ENCODE results near the gene MBNL1.

The MBNL1 gene

DNA sequence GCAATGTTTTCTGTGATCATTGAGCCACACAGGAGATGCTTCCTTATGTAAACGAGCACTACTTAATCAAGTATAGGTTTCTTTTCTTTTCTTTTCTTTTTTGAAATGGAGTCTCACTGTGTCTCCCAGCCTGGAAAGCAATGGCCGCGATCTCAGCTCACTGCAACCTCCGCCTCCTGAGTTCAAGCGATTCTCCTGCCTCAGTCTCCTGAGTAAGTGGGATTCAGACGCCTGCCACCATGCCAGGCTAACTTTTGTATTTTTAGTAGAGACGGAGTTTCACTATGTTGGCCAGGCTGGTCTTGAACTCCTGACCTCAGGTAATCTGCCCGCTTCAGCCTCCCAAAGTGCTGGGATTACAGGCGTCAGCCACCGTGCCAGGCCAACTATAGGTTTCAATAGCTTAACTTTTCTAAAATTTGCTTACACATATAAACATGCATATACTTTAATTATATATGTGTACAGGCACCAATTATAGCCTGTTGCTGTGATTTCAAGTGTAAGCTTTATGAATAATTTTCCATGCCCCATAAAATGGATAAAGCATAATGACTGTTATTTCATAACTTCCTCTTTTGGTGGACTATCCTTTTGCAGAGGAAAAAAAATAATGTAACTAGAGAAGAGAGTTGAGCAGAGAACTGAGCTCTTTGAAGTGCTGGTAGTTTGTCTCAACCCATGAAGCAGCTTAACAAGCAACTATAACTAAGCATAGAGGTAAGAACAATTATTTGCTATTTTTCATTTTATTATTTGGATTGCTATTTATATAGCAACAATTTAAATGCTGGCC lies 24.8 kb upstream of the MBNL1 start:
- H3K36me3 Mint-ChIP-seq (ENCODE audit: low read depth), result no peaks in the 10 kb centered on the region
- TF ChIP-seq, protein P1, sequence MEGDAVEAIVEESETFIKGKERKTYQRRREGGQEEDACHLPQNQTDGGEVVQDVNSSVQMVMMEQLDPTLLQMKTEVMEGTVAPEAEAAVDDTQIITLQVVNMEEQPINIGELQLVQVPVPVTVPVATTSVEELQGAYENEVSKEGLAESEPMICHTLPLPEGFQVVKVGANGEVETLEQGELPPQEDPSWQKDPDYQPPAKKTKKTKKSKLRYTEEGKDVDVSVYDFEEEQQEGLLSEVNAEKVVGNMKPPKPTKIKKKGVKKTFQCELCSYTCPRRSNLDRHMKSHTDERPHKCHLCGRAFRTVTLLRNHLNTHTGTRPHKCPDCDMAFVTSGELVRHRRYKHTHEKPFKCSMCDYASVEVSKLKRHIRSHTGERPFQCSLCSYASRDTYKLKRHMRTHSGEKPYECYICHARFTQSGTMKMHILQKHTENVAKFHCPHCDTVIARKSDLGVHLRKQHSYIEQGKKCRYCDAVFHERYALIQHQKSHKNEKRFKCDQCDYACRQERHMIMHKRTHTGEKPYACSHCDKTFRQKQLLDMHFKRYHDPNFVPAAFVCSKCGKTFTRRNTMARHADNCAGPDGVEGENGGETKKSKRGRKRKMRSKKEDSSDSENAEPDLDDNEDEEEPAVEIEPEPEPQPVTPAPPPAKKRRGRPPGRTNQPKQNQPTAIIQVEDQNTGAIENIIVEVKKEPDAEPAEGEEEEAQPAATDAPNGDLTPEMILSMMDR (IDR thresholded peaks at IDR 0.05), result no peak
- H3K27ac Mint-ChIP-seq, result no peak overlapping the region
- DNase-seq, result no peak
- H3K4me1 Mint-ChIP-seq, result no peaks in the 10 kb centered on the region
- no peak overlapping the region for H3K4me3 Mint-ChIP-seq
- H3K9me3 Mint-ChIP-seq, result no peaks in the 10 kb centered on the region
- H3K27me3 Mint-ChIP-seq (ENCODE audit: low read depth, poor library complexity), result peaks cover 3% of the 10 kb centered on the region

DNA sequence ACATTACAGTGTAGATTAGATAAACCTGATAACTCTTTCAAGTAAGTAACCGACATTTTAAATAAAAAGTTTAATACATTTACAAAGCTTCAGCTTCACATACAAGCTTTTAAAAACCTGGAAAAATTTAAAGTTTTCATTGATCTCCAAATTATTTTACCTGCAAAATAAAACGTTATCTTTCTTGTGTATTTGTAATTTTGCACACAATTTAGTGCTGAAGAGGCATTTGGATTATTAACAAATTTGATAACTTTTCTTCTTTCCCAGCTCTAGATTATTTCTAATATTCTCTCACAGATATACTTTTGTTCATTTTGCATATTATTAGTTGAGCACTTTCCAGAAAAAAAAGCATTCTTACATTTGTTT lies 24.2 kb upstream of the MBNL1 start:
- Mint-ChIP-seq H3K27me3 (ENCODE audit: low read depth, poor library complexity) (peaks cover 3% of the 10 kb centered on the region), H3K4me1 (no peaks in the 10 kb centered on the region), H3K9me3 (no peaks in the 10 kb centered on the region), H3K4me3 (no peak overlapping the region), H3K27ac (no peak overlapping the region), H3K36me3 (ENCODE audit: low read depth) (no peaks in the 10 kb centered on the region)
- DNase-seq, result no peak
- TF ChIP-seq, protein P1 (IDR thresholded peaks at IDR 0.05), result no peak

DNA sequence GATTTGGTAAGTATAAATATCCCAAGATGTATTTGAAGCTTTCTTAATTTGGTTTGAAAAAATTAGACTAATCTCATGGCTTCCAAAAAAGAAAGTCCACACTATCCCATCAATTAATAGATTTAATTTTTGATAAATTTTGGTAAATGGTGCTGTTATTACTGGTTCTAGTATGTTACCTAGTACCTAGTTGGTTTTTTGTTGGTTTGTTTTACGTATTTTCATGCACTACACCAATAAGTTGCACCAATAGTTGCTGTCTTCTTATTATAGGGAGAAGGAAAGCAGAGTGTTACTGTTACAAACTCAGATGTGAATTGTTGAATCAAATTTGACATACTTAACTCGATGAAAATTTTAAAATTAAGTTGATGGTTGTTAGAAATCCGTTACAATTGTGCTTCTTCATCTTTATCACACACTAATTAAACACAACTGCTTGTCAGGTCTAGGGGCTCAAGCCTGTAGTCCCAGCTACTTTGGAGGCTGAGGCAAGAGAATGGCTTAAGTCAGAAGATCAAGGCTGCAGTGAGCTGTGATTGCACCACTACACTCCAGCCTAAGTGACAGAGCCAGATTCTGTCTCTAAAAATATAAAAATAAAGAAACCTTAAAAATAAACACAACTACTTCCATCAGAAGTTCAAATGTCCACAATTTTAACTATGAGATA lies 23.1 kb upstream of the MBNL1 start:
- Mint-ChIP-seq H3K27me3 (ENCODE audit: low read depth, poor library complexity) (peaks cover 3% of the 10 kb centered on the region), H3K36me3 (ENCODE audit: low read depth) (no peaks in the 10 kb centered on the region), H3K4me3 (no peak overlapping the region), H3K27ac (no peak overlapping the region), H3K4me1 (no peaks in the 10 kb centered on the region), H3K9me3 (no peaks in the 10 kb centered on the region)
- TF ChIP-seq, protein P1 (IDR thresholded peaks at IDR 0.05), result no peak
- no peak for DNase-seq

DNA sequence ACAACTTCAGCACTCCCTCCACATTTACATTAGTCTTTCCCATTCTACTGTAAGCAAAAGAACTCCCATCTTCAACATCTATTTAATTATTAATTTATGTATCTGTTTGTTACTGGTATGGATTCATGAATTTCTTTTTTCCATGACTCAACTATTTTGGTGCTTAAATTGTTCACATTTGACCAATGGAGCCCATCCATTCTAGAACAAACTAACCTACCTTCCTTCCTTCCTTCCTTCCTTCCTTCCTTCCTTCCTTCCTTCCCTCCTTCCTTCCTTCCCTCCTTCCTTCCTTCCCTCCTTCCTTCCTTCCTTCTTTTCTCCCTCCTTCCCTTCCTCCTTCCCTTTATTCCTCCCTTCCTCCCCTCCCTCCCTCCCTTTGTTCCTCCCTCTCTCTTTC lies 16.8 kb upstream of the MBNL1 start:
- H3K27ac Mint-ChIP-seq, result no peak overlapping the region
- H3K9me3 Mint-ChIP-seq, result no peaks in the 10 kb centered on the region
- peaks cover 52% of the 10 kb centered on the region for H3K27me3 Mint-ChIP-seq (ENCODE audit: low read depth, poor library complexity)
- H3K4me3 Mint-ChIP-seq, result no peak overlapping the region
- no peaks in the 10 kb centered on the region for H3K36me3 Mint-ChIP-seq (ENCODE audit: low read depth)
- H3K4me1 Mint-ChIP-seq, result no peaks in the 10 kb centered on the region
- DNase-seq, result no peak
- TF ChIP-seq, protein P1 (IDR thresholded peaks at IDR 0.05), result no peak

DNA sequence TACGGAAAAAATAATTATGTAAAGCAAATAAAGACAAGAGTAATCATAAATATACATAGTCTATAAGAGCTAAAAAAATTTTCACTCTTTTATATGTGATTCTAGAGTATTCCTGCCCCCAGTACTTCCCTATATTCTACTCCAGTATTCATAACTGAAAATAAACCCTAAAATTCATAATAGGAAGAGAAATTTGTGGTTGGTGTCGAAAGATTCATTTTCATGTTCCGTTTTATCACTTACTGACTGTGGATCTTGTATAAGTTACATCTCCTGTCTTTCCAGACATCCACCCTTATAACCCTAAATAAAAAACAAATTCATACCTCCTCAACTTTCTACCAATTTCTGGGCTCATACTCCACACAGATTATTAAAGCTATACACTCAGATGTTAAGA lies 16.0 kb upstream of the MBNL1 start:
- peaks cover 61% of the 10 kb centered on the region for H3K27me3 Mint-ChIP-seq (ENCODE audit: low read depth, poor library complexity)
- TF ChIP-seq, protein P1 (IDR thresholded peaks at IDR 0.05), result no peak
- H3K36me3 Mint-ChIP-seq (ENCODE audit: low read depth), result no peaks in the 10 kb centered on the region
- no peaks in the 10 kb centered on the region for H3K4me1 Mint-ChIP-seq
- H3K4me3 Mint-ChIP-seq, result no peak overlapping the region
- H3K9me3 Mint-ChIP-seq, result no peaks in the 10 kb centered on the region
- no peak for DNase-seq
- H3K27ac Mint-ChIP-seq, result peak overlapping the region; percentile 9

Measured in nephron progenitor cell (in vitro differentiated cells).